ENCODE measurements around the gene OBP2A.
"Not testable (repeated sequence)": the region's sequence is repeated elsewhere in the genome, so short reads cannot be mapped to it uniquely, and the experiment has no call there.

The OBP2A gene

DNA sequence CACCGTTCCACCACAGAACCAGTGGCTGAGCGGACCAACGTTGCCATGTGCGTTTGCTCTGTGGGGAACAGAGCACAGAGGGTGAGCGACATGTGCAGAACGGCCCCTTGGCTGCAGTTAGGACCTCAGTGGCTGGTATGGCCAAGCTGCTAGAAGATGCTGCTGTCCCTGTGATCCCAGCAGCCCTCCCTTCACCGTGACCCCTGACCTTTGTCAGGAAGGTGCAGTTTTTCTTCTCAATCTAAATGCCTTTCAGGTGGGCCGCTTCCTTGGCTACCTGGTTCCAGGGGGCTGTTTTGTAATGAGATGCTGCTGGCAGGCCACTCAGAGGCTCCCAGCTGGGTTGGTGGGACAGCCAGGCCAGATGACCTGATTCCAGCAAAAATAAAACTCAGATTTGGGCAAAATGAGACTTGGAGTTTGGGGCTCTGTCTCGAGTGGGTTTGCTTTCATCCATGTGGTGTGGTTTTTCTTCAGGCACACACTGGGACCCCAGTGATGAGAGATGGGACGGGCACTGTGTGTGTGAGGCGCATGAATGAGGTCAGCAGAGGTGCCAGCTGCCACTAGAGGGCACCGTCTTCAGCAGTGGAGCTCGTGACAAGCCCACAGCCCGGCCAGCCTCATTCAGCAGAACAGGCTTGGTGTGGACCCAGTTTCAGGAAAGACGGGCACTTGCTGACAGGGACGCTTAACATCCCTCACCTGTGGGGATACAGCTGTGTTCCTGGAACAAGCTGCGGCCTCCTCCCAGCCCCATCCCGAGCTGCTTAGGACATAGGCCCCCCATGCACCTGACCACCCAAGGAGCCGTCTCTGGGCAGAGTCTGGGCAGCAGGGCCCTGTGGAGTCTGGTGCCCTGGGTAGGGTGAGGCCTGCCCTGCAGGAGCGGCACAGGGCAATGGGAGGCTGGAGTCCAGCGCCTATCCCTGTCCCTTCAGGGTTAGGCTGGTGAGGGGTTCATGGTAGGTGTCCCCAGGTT is 41.4 kb upstream of the OBP2A start:
- Histone ChIP-seq H3K9me3 (ENCODE audit: control insufficient read depth, insufficient read depth, low read length) (no peaks in the 10 kb centered on the region), H3K4me3 (ENCODE audit: low read depth, low read length) (no peak overlapping the region), H3K36me3 (ENCODE audit: control insufficient read depth, insufficient read depth, low read length) (peaks cover 35% of the 10 kb centered on the region), H3K9ac (ENCODE audit: low read depth, low read length) (no peak overlapping the region), H3K27me3 (ENCODE audit: control insufficient read depth, insufficient read depth, low read length) (no peaks in the 10 kb centered on the region), H3K4me1 (ENCODE audit: control insufficient read depth, insufficient read depth, low read length) (no peaks in the 10 kb centered on the region)

- Histone ChIP-seq H3K27me3 (ENCODE audit: control insufficient read depth, insufficient read depth, low read length) (no peaks in the 10 kb centered on the region), H3K36me3 (ENCODE audit: control insufficient read depth, insufficient read depth, low read length) (peaks cover 35% of the 10 kb centered on the region), H3K4me1 (ENCODE audit: control insufficient read depth, insufficient read depth, low read length) (no peaks in the 10 kb centered on the region), H3K9ac (ENCODE audit: low read depth, low read length) (no peak overlapping the region), H3K4me3 (ENCODE audit: low read depth, low read length) (no peak overlapping the region), H3K9me3 (ENCODE audit: control insufficient read depth, insufficient read depth, low read length) (no peaks in the 10 kb centered on the region)
These were observed 40.3 kb upstream of the OBP2A start for GRCh38 chr9:135505406-135506187.

GRCh38 chr9:135506327-135507103 is 39.4 kb upstream of the OBP2A start:
- Histone ChIP-seq H3K4me1 (ENCODE audit: control insufficient read depth, insufficient read depth, low read length) (no peaks in the 10 kb centered on the region), H3K36me3 (ENCODE audit: control insufficient read depth, insufficient read depth, low read length) (peaks cover 35% of the 10 kb centered on the region), H3K9ac (ENCODE audit: low read depth, low read length) (no peak overlapping the region), H3K9me3 (ENCODE audit: control insufficient read depth, insufficient read depth, low read length) (no peaks in the 10 kb centered on the region), H3K4me3 (ENCODE audit: low read depth, low read length) (no peak overlapping the region), H3K27me3 (ENCODE audit: control insufficient read depth, insufficient read depth, low read length) (no peaks in the 10 kb centered on the region)

GRCh38 chr9:135507104-135508035 is 38.6 kb upstream of the OBP2A start:
- H3K9ac ChIP-seq (ENCODE audit: low read depth, low read length), result no peak overlapping the region
- no peaks in the 10 kb centered on the region for H3K4me1 ChIP-seq (ENCODE audit: control insufficient read depth, insufficient read depth, low read length)
- peaks cover 28% of the 10 kb centered on the region for H3K36me3 ChIP-seq (ENCODE audit: control insufficient read depth, insufficient read depth, low read length)
- H3K9me3 ChIP-seq (ENCODE audit: control insufficient read depth, insufficient read depth, low read length), result no peaks in the 10 kb centered on the region
- H3K4me3 ChIP-seq (ENCODE audit: low read depth, low read length), result no peak overlapping the region
- no peaks in the 10 kb centered on the region for H3K27me3 ChIP-seq (ENCODE audit: control insufficient read depth, insufficient read depth, low read length)

DNA sequence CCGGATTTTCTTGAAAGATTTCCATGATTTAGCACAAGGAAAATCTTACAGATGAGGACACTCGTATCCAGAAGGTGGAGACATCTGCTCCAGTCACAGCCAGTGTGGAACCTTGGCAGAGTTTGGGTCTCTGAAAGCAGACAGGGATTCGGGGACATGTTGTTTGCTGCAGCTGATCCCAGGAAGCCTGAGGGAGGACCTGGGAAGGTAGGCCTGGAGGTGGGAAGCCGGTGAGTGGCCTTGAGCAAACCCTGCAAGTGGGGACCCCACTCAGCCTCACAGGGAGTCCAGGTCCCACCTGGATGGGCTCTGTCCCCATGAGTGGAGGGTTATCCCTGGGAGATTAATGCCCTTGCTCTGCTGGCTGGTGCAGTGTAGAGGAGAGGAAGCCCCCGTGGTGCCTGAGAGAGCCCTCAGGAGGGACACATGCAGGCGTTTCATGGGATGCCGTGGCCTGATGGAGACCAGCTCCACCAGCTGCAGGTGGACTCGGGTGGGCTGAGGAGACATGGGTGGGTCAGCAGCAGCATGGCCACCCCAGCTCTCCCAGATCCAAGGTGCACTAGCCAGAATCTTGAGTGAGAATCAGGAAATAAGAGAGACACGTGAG is 37.6 kb upstream of the OBP2A start:
- no peaks in the 10 kb centered on the region for H3K27me3 ChIP-seq (ENCODE audit: control insufficient read depth, insufficient read depth, low read length)
- H3K9me3 ChIP-seq (ENCODE audit: control insufficient read depth, insufficient read depth, low read length), result no peaks in the 10 kb centered on the region
- no peak overlapping the region for H3K4me3 ChIP-seq (ENCODE audit: low read depth, low read length)
- H3K9ac ChIP-seq (ENCODE audit: low read depth, low read length), result no peak overlapping the region
- H3K4me1 ChIP-seq (ENCODE audit: control insufficient read depth, insufficient read depth, low read length), result no peaks in the 10 kb centered on the region
- H3K36me3 ChIP-seq (ENCODE audit: control insufficient read depth, insufficient read depth, low read length), result peaks cover 19% of the 10 kb centered on the region

DNA sequence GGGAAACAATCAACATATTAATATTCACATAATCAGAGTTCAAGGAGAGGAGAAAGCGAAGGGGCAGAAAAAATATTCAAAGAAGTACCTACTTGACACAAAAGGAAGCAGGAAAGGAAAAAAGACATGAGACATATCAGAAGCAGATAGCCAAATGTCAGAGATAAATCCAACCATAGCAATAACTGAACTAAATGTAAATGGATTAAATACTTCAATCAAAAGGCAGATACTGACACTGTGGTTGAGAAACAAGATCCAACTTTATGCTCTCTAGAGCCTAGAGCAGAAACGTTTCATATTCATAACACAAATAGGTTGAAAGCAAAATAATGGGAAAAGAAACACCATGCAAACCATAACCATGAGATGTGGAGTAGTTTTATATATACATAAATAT is 36.5 kb upstream of the OBP2A start:
- no peaks in the 10 kb centered on the region for H3K9me3 ChIP-seq (ENCODE audit: control insufficient read depth, insufficient read depth, low read length)
- H3K4me1 ChIP-seq (ENCODE audit: control insufficient read depth, insufficient read depth, low read length), result no peaks in the 10 kb centered on the region
- H3K9ac ChIP-seq (ENCODE audit: low read depth, low read length), result no peak overlapping the region
- H3K27me3 ChIP-seq (ENCODE audit: control insufficient read depth, insufficient read depth, low read length), result no peaks in the 10 kb centered on the region
- no peak overlapping the region for H3K4me3 ChIP-seq (ENCODE audit: low read depth, low read length)
- H3K36me3 ChIP-seq (ENCODE audit: control insufficient read depth, insufficient read depth, low read length), result peaks cover 8% of the 10 kb centered on the region

GRCh38 chr9:135512241-135512603 is 33.7 kb upstream of the OBP2A start:
- no peaks in the 10 kb centered on the region for H3K9me3 ChIP-seq (ENCODE audit: control insufficient read depth, insufficient read depth, low read length)
- no peaks in the 10 kb centered on the region for H3K4me1 ChIP-seq (ENCODE audit: control insufficient read depth, insufficient read depth, low read length)
- H3K27me3 ChIP-seq (ENCODE audit: control insufficient read depth, insufficient read depth, low read length), result no peaks in the 10 kb centered on the region
- no peak overlapping the region for H3K9ac ChIP-seq (ENCODE audit: low read depth, low read length)
- no peak overlapping the region for H3K4me3 ChIP-seq (ENCODE audit: low read depth, low read length)
- H3K36me3 ChIP-seq (ENCODE audit: control insufficient read depth, insufficient read depth, low read length), result no peaks in the 10 kb centered on the region

- no peaks in the 10 kb centered on the region for H3K36me3 ChIP-seq (ENCODE audit: control insufficient read depth, insufficient read depth, low read length)
- H3K9ac ChIP-seq (ENCODE audit: low read depth, low read length), result no peak overlapping the region
- no peaks in the 10 kb centered on the region for H3K27me3 ChIP-seq (ENCODE audit: control insufficient read depth, insufficient read depth, low read length)
- H3K9me3 ChIP-seq (ENCODE audit: control insufficient read depth, insufficient read depth, low read length), result no peaks in the 10 kb centered on the region
- H3K4me3 ChIP-seq (ENCODE audit: low read depth, low read length), result no peak overlapping the region
- H3K4me1 ChIP-seq (ENCODE audit: control insufficient read depth, insufficient read depth, low read length), result no peaks in the 10 kb centered on the region
These were observed 33.0 kb upstream of the OBP2A start for GRCh38 chr9:135512904-135513303.

GRCh38 chr9:135513351-135513846 is 32.5 kb upstream of the OBP2A start:
- no peaks in the 10 kb centered on the region for H3K4me1 ChIP-seq (ENCODE audit: control insufficient read depth, insufficient read depth, low read length)
- no peaks in the 10 kb centered on the region for H3K9me3 ChIP-seq (ENCODE audit: control insufficient read depth, insufficient read depth, low read length)
- no peak overlapping the region for H3K4me3 ChIP-seq (ENCODE audit: low read depth, low read length)
- no peaks in the 10 kb centered on the region for H3K27me3 ChIP-seq (ENCODE audit: control insufficient read depth, insufficient read depth, low read length)
- H3K9ac ChIP-seq (ENCODE audit: low read depth, low read length), result no peak overlapping the region
- H3K36me3 ChIP-seq (ENCODE audit: control insufficient read depth, insufficient read depth, low read length), result no peaks in the 10 kb centered on the region

- not testable (repeated sequence) for H3K4me3 ChIP-seq (ENCODE audit: low read depth, low read length); H3K27me3 ChIP-seq (ENCODE audit: control insufficient read depth, insufficient read depth, low read length); H3K9ac ChIP-seq (ENCODE audit: low read depth, low read length); H3K36me3 ChIP-seq (ENCODE audit: control insufficient read depth, insufficient read depth, low read length); H3K9me3 ChIP-seq (ENCODE audit: control insufficient read depth, insufficient read depth, low read length); H3K4me1 ChIP-seq (ENCODE audit: control insufficient read depth, insufficient read depth, low read length)
These were observed 32.0 kb upstream of the OBP2A start for GRCh38 chr9:135513906-135514305.

Measured in iPS-15b (cell line).